DMS114 treated with DMSO at 0.1 percent for 48 hours (cell line): ENCODE data around the gene PRKN.

Source experiments
- DNase-seq: peaks from one replicate; lab custom pipeline; 2025; ENCODE audit not compliant: unreplicated experiment; lab: John Stamatoyannopoulos, UW

The PRKN gene

DNA sequence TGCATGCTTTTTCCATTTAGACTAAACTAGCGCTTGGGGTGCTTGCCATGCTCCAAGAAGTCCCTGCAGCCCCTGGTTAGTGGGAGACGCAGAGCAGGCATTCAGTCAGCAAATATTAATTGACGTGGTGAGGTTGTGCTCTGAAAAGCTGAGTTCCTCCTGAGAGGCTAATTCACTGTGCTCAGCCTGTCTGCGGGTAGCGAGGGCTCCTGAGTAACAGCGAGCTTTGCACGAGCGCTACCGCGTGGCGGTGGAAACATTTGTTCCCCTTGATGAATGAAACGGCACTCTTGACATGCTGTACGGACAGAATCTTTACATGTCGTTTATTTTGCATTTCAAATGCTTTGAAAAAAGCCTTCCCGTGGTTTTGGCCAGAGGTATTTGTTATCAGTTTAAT lies 1283.1 kb downstream of the PRKN start:
- no peak for DNase-seq

- DNase-seq: no peak
Measured at GRCh38 chr6:161443848-161444247, 1283.7 kb downstream of the PRKN start.

DNA sequence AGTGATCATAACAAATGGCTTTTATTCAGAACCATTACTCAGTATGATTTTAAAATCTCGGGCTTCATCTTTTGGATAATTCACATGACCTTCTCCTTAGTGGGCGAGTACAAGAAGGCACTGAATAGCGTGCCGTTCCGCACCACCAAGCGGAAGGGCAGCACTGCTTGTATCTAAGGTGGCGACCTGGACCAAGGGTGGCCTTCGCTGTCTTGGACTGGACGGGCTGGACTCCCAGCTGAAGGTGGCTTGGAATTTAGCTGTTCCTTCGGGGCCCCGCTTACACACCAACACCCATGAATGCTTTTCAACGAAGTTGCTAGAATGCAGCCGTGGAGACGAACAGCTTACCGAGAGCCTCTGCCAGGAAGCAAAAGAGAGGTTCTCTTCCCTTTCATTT lies 1285.1 kb downstream of the PRKN start:
- DNase-seq: no peak

GRCh38 chr6:161440299-161440698 lies 1287.3 kb downstream of the PRKN start:
- DNase-seq: no peak

- no peak for DNase-seq
Measured at GRCh38 chr6:161439093-161439492, 1288.5 kb downstream of the PRKN start.

GRCh38 chr6:161438430-161439030 lies 1289.0 kb downstream of the PRKN start:
- no peak for DNase-seq

DNA sequence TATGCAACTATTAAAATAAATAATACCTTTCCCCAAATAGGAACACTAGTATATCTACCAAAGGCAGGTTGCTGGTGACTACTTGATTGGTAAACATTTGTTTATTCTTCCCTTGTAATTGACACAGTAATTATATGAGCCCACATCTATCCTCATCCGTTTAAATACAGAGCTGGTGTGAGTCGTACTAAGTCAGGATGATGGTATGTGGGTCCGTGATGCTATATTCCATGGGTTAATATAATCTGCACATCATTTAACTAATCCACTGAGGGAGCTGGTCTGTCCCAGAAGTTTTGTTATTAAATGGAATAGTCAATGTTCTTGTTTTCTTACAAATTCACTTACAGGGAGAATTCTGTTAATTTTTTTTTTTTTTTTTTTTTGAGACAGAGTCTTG lies 1289.7 kb downstream of the PRKN start:
- no peak for DNase-seq

DNA sequence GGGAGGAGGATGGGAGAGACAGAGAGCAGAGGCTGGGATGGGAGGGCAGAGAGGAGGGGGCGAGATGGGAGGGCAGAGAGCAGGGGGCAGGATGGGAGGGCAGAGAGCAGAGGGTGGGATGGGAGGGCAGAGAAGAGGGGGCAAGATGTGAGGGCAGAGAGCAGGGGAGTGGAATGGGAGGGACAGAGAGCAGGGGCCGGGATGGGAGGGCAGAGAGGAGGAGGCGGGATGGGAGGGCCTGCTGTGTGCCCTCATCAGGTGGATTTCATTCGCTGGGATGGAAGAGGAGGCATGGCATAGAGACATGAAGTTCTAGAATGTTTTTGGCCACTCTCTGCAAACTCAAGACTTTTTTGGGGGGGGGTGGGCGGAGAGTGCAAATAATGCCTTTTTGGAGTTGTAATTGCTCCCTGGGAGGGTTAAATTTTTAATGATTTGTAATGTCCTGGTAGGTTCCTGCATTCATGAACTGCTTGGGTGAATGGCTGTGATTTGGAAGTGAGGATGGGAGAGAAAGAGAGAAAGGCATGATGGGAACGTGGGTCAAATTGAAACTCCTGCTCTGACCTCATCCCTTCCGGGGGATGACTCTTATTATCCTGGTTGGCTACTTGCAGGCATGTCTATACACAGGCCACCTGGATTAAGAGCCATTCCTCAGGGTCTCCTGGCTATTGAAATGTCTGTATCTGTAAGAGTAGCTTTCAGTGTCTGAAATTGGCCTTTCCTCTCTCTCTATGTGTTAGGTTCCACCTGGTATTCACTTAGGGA lies 1291.3 kb downstream of the PRKN start:
- DNase-seq: no peak

GRCh38 chr6:161435748-161436070 lies 1291.9 kb downstream of the PRKN start:
- no peak for DNase-seq

DNA sequence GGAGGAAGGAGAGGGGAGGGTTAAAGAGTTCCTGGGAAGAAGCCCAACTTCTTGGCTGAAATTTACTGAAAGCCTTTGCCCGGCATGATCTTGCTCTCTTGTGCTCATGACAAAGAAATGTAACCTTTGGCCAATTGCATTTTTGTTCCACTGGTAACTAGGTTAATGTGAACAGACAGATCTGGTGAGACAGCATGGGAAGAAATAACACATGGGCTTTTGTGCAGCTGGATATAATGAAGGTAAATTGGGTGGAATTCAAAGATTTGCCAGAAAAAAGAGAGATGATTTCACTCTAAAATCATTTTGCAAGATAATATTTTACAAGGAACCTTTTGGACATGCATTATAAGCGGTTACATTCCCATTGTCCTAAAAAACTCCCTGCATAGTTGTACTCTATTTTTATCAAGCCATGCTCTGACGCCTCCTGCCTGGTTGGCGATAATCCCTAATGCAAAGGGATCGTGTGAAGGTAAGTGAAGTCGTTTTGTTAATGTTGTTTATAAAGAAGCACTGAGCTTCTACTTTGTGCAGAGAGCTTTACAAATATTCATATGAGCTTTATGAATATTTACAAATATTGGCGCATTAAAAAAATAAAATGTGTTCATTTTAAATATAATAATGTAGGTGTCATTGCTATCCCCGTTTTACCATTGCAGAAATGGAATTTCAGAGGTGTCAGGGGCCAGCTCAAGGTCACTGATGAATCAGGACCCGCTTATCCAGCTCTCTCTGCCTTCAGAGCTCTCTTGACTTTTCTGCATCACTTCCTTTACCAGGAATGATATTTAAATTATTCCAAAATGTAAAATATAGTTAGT lies 1292.4 kb downstream of the PRKN start:
- DNase-seq: no peak

- DNase-seq: no peak
Measured at GRCh38 chr6:161434350-161434749, 1293.2 kb downstream of the PRKN start.

DNA sequence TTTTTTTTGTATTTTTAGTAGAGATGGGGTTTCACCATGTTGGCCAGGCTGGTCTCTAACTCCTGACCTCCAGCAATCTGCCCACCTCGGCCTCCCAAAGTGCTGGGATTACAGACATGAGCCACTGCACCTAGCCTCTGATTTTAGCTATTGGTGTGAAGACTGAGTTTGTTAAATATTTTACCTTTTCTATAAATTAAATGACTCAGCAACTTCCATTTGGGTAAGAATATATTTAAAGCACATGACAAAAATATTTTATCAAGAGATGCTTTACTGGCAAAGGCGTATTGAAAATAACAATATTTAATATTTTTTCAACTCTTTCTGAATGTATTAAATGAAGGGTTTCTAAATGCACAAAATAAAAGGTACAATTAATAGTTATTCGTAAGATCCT lies 1295.0 kb downstream of the PRKN start:
- no peak for DNase-seq

DNA sequence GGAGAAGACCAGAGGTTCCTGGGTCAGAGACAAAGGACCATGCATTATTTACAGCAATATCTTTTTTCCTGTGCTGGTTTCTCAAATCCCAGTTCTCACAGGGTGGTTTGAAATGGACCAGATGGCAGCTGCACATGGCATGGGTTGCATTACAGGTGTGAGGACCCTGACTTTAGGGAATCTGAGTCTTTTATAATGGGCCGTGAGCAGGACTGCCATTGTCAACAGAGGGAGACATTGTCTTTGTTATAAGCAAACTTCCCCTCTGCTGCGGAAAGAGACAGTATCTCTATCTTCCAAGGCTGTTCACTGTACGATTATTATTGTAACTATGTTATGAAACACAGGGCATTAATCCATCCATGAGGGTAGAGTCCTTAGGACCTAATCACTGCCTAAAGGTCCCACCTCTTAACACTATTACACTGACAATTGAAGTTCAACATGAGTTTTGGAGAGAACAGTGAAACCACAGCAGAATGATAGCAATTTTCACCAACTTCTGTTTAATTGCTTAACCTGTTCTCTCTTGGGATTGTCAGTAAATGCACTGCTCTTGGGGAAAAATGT lies 1297.6 kb downstream of the PRKN start:
- DNase-seq: no peak

GRCh38 chr6:161424421-161424820 lies 1303.1 kb downstream of the PRKN start:
- DNase-seq: no peak

DNA sequence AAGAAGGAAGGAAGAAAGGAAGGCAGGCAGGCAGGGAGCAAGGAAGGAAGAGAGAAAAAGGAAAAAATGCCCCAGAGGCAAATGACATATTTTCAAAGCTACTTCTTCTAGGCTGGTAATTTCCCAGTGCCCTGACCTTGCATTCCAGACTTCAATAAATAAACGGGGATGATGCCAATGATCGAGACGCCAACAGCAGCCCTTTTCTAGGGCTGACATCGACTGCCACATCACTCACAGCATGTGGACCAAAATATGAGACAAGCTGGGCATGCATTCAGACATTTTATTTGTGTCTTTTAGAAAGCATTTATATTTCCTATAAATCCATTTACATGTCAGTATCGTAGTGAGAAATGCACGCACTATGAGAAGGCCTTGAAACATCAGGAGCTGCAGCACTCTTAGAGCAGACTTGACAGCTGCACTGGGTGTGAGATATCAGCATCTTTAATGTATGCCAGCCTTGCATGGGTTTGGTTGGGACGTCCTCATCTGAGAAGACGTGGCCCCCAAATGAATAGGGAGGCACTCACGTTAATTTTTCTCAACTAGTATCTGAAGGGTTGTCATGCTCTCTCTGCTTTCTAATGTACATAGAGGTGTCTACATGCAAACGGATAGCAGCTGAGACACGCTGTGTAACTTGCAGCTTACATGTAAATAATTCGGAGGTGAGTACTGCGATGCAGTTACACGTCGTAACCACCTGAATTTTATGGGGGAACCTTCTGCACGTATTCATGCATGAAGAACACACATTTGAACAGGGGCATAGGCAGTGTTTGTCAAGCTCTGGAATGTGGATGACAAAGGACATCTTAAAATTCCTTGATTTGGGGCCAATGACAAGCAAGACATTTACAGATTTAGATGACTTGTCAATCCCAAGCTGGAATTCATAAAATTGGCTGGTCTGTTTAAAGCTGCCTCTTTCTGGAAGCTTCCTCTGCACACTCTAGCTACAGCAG lies 1304.6 kb downstream of the PRKN start:
- DNase-seq: no peak

GRCh38 chr6:161418463-161418945 lies 1309.1 kb downstream of the PRKN start:
- peak; percentile 21 for DNase-seq

GRCh38 chr6:161417717-161418462 lies 1309.7 kb downstream of the PRKN start:
- no peak for DNase-seq

DNA sequence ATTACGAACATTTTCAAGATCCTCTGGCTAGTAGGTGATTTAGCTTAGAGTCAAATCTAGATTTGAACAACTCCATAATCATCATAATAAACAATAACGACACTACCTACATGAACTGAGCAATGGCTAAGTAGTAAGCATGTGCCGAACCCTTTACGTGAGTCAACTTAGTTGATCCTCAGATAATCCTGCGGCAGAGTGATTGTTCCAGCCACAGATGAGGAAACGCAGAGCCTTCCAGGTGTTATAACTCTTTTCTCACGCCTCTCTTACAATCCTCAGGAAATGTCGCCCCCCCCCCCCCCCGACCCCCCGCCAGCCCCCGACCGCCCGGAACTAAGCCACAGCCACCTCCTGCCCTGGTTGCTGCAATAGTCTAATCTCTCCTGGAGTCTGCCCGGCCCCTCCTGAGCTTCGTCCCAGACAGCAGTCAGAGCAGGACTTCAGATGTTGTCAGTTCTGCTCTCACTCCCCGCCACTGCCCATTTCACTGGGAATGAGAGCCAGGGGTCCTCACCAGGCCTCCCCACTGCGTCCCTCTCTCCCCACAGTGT lies 1312.2 kb downstream of the PRKN start:
- DNase-seq: no peak

- DNase-seq: no peak
Measured at GRCh38 chr6:161414707-161415106, 1312.9 kb downstream of the PRKN start.
